HG03575 (cell line): ENCODE data around the gene NSMCE3.
"Not testable (repeated sequence)": the region's sequence is repeated elsewhere in the genome, so short reads cannot be mapped to it uniquely, and the experiment has no call there.

Experiments used
- ATAC-seq: cut with Tn5 transposase; IDR thresholded peaks from one replicate; pipeline ENCODE4 v1.9.1; 2021; ENCODE audit not compliant: unreplicated experiment, insufficient number of reproducible peaks, low FRiP score; ENCODE audit errors: extremely low read depth

Gene NSMCE3

GRCh38 chr15:29224987-29225363 is 44.6 kb downstream of the NSMCE3 start:
- not testable (repeated sequence) for ATAC-seq

DNA sequence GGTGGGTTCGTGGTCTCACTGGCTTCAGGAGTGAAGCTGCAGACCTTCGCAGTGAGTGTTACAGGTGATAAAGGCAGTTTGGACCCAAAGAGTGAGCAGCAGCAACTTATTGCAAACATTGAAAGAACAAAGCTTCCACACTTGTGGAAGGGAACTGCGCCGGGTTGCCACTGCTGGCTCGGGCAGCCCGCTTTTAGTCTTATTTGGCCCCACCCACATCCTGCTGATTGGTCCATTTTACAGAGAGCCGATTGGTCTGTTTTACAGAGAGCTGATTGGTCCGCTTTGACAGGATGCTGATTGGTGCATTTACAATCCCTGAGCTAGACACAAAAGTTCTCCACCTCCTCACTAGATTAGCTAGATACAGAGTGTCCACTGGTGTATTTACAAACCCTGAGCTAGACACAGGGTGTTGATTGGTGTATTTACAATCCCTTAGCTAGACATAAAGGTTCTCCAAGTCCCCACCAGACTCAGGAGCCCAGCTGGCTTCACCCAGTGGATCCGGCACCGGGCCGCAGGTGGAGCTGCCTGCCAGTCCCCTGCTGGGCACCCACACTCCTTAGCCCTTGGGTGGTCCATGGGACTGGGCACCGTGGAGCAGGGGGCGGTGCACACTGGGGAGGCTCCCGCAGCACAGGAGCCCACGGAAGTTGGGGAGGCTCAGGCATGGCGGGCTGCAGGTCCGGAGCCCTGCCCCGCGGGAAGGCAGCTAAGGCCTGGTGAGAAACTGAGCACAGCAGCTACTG is 45.2 kb downstream of the NSMCE3 start:
- ATAC-seq = not testable (repeated sequence)

- ATAC-seq = no peak
These were observed 46.0 kb downstream of the NSMCE3 start for GRCh38 chr15:29223640-29224039.

DNA sequence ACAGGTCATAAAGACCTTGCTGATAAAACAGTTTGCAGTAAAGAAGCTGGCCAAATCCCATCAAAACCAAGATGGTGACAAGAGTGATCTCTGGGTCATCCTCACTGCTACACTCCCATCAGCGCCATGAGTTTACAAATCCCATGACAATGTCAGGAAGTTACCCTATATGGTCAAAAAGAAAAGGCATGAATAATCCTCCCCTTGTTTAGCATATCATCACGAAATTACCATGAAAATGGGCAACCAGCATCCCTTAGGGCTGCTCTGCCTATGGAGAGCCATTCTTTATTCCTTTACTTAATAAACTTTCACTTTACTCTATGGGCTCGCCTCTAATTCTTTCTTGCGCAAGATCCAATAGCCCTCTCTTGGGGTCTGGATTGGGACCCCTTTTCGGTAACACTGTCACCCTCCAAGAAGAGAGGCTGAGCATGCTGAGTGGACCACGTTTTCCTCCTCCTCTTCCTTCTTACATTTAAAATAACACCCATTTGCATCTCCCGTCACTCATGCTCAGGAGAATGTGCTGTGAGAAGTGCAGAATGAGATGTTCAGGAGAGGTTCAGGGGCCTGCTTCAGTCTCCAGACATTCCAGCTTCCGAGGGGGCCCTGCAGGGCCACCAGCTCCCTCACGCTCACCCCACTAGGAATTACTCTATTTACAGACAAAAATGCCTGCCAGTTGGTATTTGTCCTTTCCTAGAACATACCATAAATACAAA is 47.3 kb downstream of the NSMCE3 start:
- no peak for ATAC-seq

GRCh38 chr15:29220852-29221251 is 48.8 kb downstream of the NSMCE3 start:
- no peak for ATAC-seq

DNA sequence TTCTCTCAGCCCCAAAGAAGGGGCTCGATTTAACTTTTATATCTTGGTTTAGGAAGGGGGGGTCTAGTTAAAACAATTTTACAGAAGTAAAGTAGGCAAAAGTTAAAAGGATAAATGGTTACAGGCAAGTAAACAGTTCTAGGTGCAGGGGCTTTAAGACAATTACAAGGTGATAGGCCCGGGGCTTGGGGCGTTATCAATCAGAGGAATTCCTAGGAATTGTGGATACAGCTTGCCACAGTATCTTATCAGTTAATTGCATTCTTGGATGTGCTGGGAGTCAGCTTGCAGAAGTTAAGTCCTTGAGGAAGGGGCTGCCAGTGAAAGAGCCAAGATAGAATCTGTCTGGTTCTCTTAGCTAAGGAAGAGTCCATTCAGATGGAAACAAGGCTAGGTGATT is 52.7 kb downstream of the NSMCE3 start:
- ATAC-seq = no peak
